ENCODE measurements around the gene DPCD.

DNA sequence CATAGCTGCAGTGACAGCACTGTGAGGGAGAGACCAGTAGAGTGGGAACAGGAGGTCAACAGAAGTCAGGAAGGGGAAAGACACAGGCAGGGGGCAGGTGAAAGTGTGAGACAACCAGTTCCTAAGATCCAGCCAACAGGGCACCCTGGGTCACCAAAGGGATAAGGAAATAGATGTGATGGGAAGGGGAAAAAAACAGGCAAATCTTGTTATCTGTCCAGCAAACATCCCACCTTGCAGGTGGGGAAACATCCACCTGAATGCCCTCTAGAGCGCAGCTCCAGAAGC, 42.5 kb downstream of the DPCD start:
- TF ChIP-seq POLR2A (IDR thresholded peaks at IDR 0.05) (no peak), POLR2AphosphoS5 (IDR thresholded peaks at IDR 0.05) (no peak)
- TF ChIP-seq, protein P1, sequence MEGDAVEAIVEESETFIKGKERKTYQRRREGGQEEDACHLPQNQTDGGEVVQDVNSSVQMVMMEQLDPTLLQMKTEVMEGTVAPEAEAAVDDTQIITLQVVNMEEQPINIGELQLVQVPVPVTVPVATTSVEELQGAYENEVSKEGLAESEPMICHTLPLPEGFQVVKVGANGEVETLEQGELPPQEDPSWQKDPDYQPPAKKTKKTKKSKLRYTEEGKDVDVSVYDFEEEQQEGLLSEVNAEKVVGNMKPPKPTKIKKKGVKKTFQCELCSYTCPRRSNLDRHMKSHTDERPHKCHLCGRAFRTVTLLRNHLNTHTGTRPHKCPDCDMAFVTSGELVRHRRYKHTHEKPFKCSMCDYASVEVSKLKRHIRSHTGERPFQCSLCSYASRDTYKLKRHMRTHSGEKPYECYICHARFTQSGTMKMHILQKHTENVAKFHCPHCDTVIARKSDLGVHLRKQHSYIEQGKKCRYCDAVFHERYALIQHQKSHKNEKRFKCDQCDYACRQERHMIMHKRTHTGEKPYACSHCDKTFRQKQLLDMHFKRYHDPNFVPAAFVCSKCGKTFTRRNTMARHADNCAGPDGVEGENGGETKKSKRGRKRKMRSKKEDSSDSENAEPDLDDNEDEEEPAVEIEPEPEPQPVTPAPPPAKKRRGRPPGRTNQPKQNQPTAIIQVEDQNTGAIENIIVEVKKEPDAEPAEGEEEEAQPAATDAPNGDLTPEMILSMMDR (IDR thresholded peaks at IDR 0.05) = no peak

Data from gastroesophageal sphincter (tissue), 3 donors.